ENCODE measurements around the gene HSPA9. TPM values are rescaled to one million over a fixed set of nuclear protein-coding genes. Genes with fewer than 3 reads are reported as not detected.

The HSPA9 gene
- total and polyA plus RNA-seq, 10 of the 15 experiments (the other 5 are each of a cell fraction or from before 2014, with no cell fraction given) = 145 to 455 (median 343) TPM

DNA sequence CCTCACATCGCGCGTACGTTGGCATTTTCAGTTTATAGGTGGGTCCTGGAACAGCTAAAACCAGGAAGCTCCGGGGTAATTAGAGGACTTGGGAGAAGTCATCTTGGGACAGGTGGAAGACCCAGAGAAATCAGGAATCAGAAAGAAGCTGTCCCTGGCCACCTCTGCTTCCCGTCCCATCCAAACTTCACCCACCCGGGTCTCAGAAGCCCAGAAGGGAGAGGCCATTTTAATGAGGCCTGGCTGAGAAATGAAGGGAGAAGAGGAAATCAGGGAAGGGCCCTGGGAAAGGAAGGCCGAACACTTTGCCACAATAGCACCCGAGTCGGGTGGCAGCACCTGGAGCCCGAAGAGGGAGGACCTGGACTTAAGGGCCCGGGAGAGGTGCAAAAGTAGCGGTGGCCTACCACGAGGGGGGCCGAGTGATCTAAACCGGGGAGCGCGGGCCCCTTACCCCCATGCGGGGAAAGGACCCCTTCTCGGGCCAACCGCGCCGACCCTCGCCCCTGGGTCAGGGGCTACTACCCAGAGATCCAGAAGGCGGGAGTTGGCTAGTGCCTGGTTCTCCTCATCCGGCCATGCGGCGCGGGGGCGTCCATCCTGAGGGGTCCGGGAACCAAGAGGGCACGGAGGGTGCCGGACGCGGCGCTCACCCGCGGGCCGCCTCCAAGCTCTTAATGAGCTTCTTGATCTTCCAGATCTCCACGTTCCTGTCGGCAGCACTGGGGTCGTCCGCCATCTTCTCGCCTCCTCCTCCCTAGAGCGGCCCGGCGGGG lies 32.8 kb downstream of the HSPA9 start (continued):
- TF ChIP-seq BRCA1 (IDR thresholded peaks at IDR 0.05; ENCODE audit: low read depth, low read length) (no peak), ZNF217 (IDR thresholded peaks at IDR 0.05) (no peak), EGR1 (IDR thresholded peaks at IDR 0.05; ENCODE audit: borderline replicate concordance in 1 of 2, low read depth in 2 of 2, low read length in 2 of 2) (peak in 1 of 2 experiments; percentile 20; a peak in 1 of 3 replicates), IRF3 (IDR thresholded peaks at IDR 0.05) (no peak), WRNIP1 (IDR thresholded peaks at IDR 0.05; ENCODE audit: borderline replicate concordance, low read depth, low read length) (no peak), ZNF687 (IDR thresholded peaks at IDR 0.05) (no peak), KLF5 (IDR thresholded peaks at IDR 0.05; ENCODE audit: partially characterized antibody) (no peak), NR2C1 (IDR thresholded peaks at IDR 0.05) (no peak), IKZF2 (IDR thresholded peaks at IDR 0.05) (0 out of 4 replicates have a peak, but pooled peaks of 1 of the 2 experiments have one; percentile 27)
